Measurements from ENCODE around the gene MED15.

The MED15 gene

DNA sequence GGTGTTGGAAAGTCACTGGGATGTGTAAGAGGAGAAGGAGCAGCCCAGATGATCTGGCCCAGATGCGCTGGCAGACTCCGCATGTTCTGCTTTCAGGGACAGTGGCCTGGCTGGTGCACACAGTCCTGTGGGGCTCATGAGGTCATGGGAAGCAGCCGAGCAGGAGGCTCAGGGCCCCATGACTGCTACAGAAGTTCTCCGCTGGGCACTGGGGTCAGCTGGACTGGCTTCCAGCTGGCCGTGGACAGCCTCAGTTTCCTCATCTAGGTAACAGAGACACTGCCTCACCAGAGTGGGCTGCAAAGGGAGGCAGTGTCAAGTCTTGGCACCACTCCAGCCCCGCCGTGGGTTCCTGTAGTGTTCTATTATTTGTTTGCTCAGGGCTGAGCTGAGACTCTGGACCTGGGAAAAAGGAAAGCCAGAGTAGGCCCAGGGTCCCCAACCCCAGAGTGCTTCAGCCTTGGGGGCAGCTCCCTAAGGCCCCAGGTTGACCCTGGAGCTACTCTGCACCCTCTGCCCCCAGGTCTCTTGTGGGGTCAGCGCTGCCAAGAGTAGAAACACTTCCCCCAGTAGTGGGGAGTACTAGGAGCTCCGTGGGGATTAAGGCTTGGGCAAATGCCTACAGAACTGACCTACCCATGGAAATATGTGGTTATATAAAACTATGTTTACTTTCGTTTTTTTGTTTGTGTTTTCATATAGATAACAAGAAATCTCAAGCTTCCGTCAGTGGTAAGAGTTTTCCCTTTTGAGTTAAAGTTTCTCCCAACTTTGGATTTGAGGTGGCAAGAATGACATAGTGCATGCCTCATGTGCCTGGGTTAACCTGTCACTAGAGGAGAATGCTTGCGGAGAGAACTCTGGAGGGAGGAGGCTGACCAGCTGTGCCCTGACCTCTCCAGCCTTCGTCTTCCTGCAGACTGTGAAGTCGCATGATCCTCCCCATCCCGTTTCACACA is 45.3 kb downstream of the MED15 start:
- peak; percentile 67 for DNase-seq (ENCODE audit: low spot score)

DNA sequence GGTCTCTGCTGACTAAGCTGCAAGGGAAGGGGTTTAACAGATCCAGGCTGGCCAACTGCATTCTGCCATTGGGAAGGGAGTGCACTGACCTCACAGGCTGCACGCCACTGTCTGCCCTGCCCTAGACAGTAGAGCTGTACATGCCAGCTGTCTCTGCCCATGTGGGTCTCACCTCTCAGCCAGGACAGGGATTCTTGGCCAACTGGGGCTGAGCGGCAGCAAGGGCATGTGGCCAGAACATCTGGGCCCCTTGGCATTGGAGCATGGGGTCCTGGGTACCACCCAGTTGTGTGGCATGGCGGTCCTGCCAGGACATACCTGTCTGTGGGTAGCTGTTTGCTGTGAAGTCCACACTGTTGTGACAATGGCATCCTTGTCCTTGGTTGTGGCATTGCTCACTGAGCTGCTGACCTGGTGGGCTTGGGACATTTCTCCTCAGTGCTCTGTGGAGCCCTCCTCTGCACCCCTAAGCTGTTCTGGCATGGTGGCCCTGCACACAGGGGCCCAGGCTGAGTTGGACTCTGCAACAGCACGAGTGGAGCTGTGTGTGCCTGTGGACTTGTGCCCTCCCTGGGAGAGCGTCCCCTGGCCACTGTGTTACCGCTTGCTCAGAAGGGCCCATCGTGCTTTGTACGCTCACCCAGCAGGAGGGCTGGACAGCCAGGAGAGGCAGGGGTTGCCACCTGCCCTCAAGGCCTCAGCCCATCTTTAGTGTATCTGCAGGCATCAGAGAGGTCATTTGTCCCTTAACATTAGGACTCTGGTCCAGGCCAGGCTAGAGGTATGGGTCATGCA is 46.7 kb downstream of the MED15 start:
- no peak for DNase-seq (ENCODE audit: low spot score)

DNA sequence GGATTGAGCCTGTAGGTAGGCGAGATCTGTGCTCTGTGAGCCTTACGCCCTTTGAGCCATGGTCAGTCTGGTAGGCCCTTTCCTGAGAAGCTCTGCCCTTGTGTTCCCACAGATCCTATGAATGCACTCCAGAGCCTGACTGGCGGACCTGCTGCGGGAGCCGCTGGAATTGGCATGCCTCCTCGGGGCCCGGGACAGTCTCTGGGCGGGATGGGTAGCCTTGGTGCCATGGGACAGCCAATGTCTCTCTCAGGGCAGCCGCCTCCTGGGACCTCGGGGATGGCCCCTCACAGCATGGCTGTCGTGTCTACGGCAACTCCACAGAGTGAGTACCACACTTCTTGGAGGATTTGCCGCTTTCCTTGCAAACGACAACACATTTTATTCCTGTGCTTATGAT is 47.4 kb downstream of the MED15 start:
- DNase-seq (ENCODE audit: low spot score) = no peak

DNA sequence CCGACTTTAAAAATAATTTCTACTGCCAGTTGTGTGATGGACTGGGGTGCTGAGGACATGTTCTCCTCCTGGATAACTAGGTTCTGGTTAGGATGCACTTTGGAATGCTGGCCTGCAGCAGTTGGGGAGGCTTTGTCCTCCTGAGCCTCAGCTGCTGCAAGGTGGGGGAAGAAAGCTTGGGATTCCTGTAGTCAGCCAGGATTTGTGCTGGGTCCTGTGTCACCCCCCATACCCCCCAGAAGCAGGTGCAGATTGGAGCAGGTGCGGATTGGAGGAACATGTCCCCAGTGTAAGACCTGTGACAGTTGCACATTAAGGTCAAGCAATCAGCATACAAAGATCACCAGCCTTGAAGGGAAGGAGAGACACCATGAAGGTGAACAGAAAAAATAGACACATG is 51.1 kb downstream of the MED15 start:
- DNase-seq (ENCODE audit: low spot score) = no peak

DNA sequence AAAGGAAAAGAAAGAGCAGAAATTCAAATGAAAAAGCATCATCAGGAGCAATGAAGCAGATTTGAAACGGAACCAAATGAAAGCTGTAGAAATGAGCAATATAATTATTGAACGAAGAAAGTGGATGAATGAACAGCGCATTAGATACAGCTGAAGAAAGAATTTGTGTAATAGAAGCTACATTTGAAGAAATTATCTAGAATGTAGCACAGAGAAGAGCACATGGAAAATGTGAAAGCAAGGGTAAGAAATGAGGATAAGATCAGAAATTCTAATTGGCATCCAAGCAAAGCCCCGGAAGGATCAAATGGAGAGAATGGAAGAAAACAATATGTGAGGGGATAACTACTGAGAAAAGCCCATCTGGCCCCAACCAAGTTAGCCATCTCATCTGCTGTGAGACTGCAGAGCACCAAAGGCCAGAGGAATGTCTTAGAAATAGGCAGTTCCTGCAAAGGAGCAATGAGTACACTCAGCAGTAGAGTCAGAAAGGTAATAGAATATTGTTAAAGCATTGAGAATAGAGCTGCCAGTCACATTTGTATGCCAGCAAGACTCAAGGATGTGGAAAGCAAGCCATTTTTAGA is 51.9 kb downstream of the MED15 start:
- DNase-seq (ENCODE audit: low spot score) = no peak

DNA sequence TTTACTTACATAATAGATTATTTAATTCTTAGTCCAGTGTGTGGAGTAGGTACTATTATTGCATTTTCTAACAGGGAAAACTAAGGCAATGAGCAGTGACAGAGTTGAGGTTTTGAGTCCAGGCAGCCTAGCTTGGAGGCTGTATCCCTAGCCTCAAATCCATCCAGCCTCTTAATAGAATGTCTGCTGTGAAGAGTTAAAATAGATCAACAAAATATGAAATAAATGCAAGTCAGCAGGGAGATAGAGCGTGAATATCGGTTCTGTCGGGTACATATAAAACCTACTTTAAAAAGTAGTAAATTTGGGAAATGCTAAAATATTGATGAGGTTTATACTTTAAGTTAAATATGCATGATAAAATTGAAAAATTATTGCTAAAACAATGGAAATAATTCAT is 53.3 kb downstream of the MED15 start:
- no peak for DNase-seq (ENCODE audit: low spot score)

DNA sequence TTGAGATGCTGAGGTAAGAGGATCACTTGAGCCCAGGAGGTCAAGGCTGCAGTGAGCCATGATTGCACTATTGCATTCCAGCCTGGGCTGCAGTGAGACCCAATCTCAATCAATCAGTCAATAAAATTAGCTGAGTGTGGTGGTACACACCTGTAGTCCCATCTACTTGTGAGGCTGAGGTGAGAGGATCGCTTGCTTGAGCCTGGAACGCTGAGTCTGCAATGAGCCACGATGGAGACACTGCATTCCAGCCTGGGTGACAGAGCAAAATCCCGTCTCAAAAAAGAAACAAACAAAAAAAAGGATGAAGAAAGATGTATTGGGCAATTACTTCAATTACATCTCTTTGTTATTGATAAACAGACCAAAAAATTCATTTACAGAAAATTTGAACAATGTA is 54.5 kb downstream of the MED15 start:
- no peak for DNase-seq (ENCODE audit: low spot score)

DNA sequence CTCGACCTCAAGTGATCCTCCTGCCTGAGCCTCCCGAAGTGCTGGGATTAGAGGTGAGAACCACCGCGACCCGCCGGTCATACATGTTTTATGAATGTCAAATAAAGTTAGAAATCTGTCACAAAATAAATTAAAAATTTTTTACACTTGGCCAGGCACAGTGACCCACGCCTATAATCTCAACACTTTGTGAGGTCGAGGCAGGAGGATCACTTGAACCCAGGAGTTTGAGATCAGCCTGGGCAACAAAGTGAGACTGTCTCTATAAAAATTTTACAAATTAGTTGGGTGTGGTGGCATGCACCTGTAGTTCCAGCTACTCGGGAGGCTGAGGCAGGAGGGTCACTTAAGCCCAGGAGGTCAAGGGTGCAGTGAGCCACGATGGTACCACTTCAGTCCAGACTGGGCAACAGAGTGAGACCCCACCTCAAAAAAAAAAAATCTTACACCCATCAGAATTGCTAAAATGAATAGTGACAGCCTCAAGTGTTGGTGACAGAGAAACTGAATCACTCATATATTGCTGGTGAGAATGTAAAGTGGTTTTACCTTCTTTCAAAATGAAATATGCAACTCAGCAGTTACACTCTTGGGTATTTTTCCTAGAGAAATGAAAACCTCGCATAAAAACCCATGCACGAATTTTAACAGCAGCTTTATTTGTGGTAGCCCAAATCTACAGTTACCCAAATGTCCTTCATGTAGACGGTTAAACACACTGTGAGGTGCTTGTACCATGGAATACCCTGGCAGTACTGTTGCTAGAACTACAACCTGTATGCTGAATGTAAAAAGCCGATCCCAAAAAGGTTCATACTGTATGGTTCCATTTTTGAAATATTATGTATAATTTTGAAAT is 55.4 kb downstream of the MED15 start:
- no peak for DNase-seq (ENCODE audit: low spot score)

DNA sequence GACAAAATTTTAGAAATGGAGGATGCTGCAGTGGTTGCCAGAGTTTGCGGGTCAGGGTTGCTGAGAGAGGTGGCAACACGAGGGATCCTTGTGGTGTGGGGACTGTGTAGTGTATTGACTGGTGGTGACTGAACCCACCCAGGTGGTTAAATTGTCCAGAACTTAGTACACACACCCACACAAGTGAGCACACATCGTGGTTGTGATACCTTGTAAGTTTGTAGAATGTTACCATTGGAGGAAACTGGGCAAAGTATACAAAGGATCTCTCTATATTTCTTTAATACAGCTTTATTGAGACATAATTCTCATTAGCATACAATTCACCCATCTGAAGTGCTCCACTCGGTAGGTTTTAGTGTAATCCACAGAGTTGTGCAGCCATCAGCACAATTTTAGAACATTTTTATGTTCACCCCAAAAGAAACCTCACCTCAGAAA is 56.1 kb downstream of the MED15 start:
- DNase-seq (ENCODE audit: low spot score) = no peak

DNA sequence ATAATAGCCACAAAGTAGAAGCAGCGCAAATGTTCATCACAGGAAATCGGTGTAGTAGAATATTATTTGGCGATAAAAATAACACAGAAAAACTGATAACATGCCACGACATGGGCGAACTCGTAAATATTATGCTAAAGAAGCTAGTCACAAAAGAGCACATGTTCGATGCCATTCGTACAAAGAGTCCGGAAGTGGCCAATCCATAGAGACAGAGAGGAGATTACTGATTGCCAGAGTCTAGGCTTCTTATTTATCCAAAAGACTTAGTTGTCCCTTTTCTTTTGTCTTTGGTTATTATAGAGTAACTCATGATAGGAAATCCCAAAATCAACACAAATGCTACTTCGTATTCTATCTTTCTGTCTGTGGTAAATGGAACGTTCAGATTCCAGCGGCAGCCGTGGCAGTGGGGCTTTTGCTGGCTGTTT is 56.5 kb downstream of the MED15 start:
- no peak for DNase-seq (ENCODE audit: low spot score)

DNA sequence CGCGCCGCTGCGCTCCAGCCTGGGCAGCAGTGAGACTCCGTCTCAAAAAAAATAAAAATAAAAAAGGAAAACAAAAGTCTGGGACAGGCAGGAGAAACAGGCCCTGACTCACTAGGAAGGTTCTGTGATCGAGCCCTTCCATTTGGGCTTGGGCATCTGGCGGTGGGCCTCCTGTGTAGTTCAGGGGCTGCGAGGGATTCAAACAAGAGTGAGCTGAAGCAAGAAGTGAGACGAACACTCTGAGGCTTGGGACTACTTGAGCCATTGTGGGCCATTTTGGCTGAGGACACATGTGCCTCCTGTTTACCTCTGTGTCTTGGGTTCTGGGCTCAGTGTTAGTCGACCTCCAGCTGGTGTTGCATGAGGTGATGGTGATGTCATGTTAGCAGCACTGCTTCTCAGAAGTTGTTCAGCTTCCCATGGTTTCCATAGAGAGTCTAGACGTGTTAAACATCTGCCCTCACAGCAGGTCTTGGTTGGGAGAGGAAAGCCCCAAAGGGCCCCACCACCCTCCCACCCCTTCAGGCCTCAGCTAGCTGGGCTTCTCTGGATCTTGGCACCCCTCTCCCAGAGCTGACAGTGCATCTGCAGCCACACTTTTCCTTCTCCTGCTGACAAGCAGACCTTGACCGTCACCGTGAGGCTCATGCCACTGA is 57.8 kb downstream of the MED15 start:
- no peak for DNase-seq (ENCODE audit: low spot score)

DNA sequence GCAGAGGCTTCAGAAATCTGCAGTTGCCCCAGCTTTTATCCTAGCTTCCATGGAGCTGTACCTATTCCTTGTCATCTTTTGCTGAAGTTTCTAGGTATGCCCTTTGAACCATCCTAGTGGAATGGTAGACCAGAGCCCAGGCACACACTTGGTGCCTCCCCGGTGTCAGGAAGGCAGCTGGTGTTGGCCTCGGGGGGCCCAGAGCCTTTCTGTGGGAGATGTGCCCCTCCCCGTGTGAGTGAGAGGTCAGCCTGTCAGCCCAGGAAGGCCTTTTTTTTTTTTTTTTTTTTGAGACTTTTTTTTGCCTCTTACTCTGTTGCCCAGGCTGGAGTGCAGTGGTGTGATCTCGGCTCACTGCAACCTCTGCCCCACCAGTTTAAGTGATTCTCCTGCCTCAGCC is 58.4 kb downstream of the MED15 start:
- no peak for DNase-seq (ENCODE audit: low spot score)

DNA sequence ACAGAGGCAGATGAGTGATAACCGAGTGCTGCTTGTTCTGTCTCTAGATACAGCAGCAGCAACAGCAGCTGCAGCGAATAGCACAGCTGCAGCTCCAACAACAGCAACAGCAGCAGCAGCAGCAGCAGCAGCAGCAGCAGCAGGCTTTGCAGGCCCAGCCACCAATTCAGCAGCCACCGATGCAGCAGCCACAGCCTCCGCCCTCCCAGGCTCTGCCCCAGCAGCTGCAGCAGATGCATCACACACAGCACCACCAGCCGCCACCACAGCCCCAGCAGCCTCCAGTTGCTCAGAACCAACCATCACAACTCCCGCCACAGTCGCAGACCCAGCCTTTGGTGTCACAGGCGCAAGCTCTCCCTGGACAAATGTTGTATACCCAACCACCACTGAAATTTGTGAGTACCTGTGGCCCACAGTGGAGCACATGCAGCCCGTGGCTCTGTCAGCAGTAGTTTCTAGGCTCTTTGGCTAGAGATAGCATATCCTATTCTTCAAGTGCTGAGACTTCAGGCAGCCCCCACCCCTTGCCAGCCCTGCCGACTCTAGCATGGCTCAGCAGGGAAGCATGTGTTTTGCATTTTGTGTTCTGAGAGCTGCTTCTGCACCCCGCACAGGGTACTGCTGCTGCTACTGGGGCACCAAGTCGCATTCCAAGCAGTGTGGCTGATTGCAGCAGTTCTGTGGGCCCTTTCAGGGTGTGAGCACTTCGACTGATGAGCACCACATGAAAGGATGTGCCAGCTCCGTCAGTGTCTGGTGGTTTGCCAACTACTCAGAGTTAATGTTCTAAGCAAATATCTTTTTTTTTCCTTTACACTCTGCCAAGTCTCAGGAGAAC is 59.2 kb downstream of the MED15 start:
- no peak for DNase-seq (ENCODE audit: low spot score)

DNA sequence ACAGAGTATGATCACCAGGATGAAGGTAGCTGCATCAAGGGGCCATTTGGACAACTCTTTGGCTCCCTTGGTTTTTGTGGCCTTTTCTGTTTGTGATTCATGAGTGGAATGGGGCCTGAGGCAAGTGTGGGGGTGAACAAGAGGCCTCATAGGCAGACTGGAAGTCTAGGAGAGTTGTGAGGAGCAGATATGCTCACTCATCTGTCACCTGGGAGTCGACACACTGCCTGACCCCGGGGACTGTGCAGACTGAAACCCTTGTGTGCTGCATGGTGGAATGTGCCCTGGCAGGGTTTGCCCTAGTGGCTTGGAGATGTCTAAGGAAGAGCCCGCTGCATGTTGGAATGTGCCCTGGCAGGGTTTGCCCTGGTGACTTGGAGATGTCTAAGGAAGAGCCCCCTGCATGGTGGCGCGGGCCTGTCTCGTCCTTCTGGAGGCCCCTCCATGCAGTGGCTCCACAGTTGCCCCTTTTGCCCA is 60.0 kb downstream of the MED15 start:
- DNase-seq (ENCODE audit: low spot score) = no peak

DNA sequence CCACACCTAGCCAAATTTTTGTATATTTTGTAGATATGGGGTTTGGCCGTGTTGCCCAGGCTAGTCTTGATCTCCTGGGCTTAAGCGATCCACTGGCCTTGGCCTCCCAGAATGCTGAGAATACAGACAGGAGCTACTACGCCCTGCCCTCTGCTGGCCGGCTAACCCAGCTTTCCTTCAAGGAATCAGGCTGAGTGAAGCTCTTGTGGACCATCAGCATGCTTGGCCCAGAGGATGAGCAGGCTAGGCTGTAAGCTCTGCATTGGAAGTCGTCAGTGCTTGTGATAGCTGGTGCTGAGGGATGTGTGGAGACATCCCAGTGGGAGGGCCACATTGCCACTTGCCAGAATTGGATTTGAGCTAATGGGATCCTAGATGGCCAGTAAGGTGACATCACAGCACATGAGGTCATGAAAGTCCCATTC is 60.6 kb downstream of the MED15 start:
- DNase-seq (ENCODE audit: low spot score) = no peak

DNA sequence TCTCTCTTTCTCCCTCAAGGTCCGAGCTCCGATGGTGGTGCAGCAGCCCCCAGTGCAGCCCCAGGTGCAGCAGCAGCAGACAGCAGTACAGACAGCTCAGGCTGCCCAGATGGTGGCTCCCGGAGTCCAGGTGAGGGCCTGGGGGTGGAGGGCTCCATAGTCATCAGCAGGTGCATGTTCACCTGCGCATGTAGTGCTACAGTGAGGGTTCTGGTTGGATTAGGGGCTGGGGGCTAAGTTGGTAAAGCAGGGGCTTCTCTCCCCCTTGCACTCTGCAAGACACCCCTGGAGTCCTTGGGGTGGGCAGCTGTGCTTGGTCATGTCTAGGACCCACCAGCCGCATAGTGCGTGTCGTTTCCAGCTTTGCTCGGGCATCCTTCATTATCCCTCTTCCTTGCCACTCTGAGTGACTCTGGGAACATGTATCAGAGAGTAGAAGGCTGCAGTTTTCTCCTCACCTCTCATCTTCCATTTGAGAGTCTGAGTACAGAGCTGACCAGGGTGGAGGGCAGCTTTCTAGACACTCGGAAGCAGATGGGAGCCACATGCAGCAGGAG is 61.2 kb downstream of the MED15 start:
- no peak for DNase-seq (ENCODE audit: low spot score)

DNA sequence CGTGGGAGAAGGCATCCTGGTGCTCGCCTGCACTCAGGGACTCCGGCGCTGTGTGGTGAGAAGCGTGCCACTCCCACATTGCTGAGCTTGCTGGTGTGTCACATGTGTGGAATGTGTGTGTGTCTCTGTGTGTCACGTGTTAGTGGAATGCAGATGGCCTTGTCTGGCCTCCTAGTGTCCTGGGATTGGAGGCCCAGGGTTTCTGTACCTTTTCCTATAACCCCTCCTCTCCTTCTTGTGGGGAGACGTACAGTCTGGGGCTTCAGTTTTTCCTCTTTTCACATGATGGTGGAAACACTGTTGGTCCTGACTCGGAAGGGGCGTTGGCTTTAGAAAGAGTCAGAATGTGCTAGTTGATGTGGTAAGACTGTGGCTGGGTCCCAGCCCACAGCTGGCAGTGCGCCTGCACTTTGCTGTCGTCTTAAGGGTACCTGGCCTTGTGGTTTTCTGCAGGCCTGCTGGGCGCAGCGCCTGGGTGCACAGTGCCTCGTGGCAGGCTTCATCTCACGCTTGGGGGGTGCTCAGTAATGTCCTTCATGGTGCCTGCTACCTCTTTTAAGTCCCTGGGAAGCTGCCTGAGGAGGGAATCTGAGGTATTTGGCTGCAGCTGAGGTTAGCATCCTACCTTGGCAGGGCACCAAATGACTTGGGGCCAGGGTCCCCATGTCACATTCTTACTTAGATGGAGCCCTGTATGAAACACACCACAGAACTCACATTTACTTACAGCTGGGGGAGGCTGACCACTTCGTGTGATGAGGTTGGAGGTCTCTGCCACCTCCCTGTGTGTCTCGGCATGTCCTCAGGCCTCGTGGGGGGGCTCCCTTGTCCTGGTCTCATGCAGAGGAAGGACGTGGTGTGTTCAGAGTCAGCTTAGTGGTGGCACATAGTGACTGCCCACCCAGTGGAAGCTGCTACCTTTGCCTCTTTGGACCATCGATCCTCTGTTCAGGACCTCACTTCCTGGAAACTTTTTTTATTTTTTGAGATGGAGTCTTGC is 61.9 kb downstream of the MED15 start:
- peak; percentile 55 for DNase-seq (ENCODE audit: low spot score)

DNA sequence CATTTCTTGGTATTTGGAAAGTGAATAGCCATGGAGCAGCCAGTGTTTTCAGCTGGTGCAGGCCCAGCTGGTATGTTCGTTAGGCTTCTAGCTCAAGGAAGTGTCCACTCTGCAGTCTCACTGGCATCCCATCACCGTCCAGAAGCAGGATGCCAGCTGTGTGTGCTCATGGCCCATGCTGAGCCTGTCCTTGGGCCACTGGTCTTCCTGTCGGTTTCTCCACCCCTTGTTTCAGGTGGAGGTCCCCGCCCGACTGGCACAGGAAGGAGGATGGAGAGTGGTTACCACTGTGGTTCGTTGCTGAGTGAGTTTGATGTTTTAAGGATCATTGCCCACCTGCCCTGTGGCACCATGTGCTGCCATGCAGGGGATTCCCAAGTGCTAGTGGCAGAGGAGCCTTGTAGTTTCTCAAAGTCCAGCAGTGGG is 63.7 kb downstream of the MED15 start:
- no peak for DNase-seq (ENCODE audit: low spot score)

Data from Ammon's horn (tissue), 1 donor.